CD4-positive, alpha-beta T cell treated with Interleukin-15 for 1 hour (primary cell): Measurements from ENCODE around the gene PIGZ.

Experiments used
- DNase-seq: peaks from one replicate; pipeline ENCODE4 v3.0.0-alpha.2; 2020

Gene PIGZ

GRCh38 chr3:197001106-197001971 lies 32.7 kb upstream of the PIGZ start:
- DNase-seq: no peak

GRCh38 chr3:197000211-197000610 lies 31.6 kb upstream of the PIGZ start:
- no peak for DNase-seq

- no peak for DNase-seq
These were observed 30.5 kb upstream of the PIGZ start for GRCh38 chr3:196998966-196999760.

GRCh38 chr3:196997311-196997710 lies 28.7 kb upstream of the PIGZ start:
- DNase-seq: no peak

- no peak for DNase-seq
These were observed 28.0 kb upstream of the PIGZ start for GRCh38 chr3:196996454-196997265.

- DNase-seq: no peak
These were observed 27.2 kb upstream of the PIGZ start for GRCh38 chr3:196995646-196996355.

- no peak for DNase-seq
These were observed 26.4 kb upstream of the PIGZ start for GRCh38 chr3:196995027-196995426.

GRCh38 chr3:196994056-196994455 lies 25.4 kb upstream of the PIGZ start:
- no peak for DNase-seq

- no peak for DNase-seq
These were observed 23.9 kb upstream of the PIGZ start for GRCh38 chr3:196992461-196993065.

GRCh38 chr3:196991581-196992460 lies 23.2 kb upstream of the PIGZ start:
- DNase-seq: no peak

GRCh38 chr3:196990601-196991007 lies 22.0 kb upstream of the PIGZ start:
- no peak for DNase-seq

- no peak for DNase-seq
These were observed 21.2 kb upstream of the PIGZ start for GRCh38 chr3:196989721-196990262.

GRCh38 chr3:196988241-196989029 lies 19.8 kb upstream of the PIGZ start:
- no peak for DNase-seq

- no peak for DNase-seq
These were observed 18.4 kb upstream of the PIGZ start for GRCh38 chr3:196987022-196987421.

GRCh38 chr3:196985954-196986885 lies 17.6 kb upstream of the PIGZ start:
- no peak for DNase-seq

GRCh38 chr3:196985298-196985697 lies 16.7 kb upstream of the PIGZ start:
- DNase-seq: no peak

GRCh38 chr3:196983186-196983585 lies 14.6 kb upstream of the PIGZ start:
- DNase-seq: no peak

GRCh38 chr3:196981657-196982056 lies 13.0 kb upstream of the PIGZ start:
- no peak for DNase-seq

- DNase-seq: no peak
These were observed 10.9 kb upstream of the PIGZ start for GRCh38 chr3:196979545-196979944.
